Left lung (tissue), 10 donors: ENCODE measurements around the gene NPTX1. TPM values are rescaled to one million over a fixed set of nuclear protein-coding genes. Genes with fewer than 3 reads are reported as not detected.
A peak's percentile ranks its signal among the peaks of the same experiment; 100 is the strongest.

Source experiments
- ATAC-seq: fragments of 200-7000 bp; cut with Tn5 transposase; one replicate; pipeline ENCODE4 v1.9.1; 2020; ENCODE audit warnings: moderate library complexity
- DNase-seq, 4 donors: peaks; one replicate each; pipeline ENCODE4 v3.0.0-alpha.2; 2013 to 2020
- H3K27ac ChIP-seq, 2 donors: fragments of 200-600 bp; sonication (generic) in 1 of 2; one replicate each; pipeline versions ENCODE4 v1.5.0 to v1.8.0; 2020 to 2021
- H3K27me3 ChIP-seq, 2 donors: fragments of 200-600 bp; sonication (generic) in 1 of 2; one replicate each; pipeline versions ENCODE4 v1.5.0 to v1.8.0; 2020 to 2021
- H3K36me3 ChIP-seq, 2 donors: fragments of 200-600 bp; sonication (generic) in 1 of 2; one replicate each; pipeline versions ENCODE4 v1.5.0 to v1.8.0; 2020 to 2021
- H3K4me1 ChIP-seq, 2 donors: fragments of 200-600 bp; one replicate each; pipeline ENCODE4 v1.8.0; 2021
- H3K4me3 ChIP-seq, 2 donors: fragments of 200-600 bp; sonication (generic) in 1 of 2; one replicate each; pipeline versions ENCODE4 v1.5.0 to v1.8.0; 2020 to 2021; ENCODE audit warnings: mild to moderate bottlenecking in 1 of 2
- H3K9me3 ChIP-seq, 2 donors: fragments of 200-600 bp; sonication (generic) in 1 of 2; one replicate each; pipeline versions ENCODE4 v1.5.0 to v1.8.0; 2020 to 2021
- intact Hi-C, 2 donors: fragments of 100-400 bp; cut with DNase I; formaldehyde crosslinking; loops; one replicate each; pipeline versions ENCODE4 v1.11.2 to v1.14.2; 2022
- polyA plus RNA-seq, 6 donors: library from polyadenylated mRNA; unstranded; fragments of 120-200 nt; gene quantifications; one replicate each; pipeline ENCODE4 v1.2.1, GENCODE V29; 2013; ENCODE audit not compliant: insufficient read length in 6 of 6
- total RNA-seq, 2 donors: library from RNA; stranded (reverse); fragmentation: NEBNext Ultra II Directional; extraction: Animal tissue kit (Norgen Biotek cat#: 25700); gene quantifications; one replicate each; pipeline ENCODE4 v1.2.1, GENCODE V29; 2021
- TF ChIP-seq, protein P1 (sequence below), 2 donors: fragments of 200-600 bp; sonication (generic) in 1 of 2; IDR thresholded peaks; one replicate each; pipeline versions ENCODE4 v1.5.0 to v1.8.0; 2021; ENCODE audit warnings: antibody characterized with exemption in 2 of 2
- donor health status: DM: no; HTN: yes; CAD: no.
- donor health status: DM: no; HTN: no; CAD: no.

NPTX1 gene
- total and polyA plus RNA-seq, 8 donors, result 0.17 to 9.1 (median 6.3) TPM

DNA sequence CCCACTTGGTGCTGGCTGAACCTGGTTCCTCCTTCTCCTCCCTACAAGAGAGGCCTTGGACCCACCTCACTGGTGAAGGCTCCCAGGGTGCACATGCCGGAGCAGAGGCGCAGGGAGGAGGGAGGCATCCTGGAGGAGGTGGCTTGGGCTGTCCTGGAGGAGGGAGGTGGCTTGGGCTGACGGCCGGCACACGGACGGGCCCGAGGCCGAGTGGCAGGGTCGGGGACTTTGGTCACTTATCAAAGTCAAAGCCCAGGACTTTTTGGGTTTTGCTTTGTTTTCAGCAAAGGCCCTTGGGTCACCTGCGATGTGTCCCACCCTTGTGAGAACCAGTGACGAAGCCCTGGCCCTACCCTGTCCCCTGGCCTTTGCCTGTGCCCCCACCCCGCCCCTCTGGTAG is 32.9 kb downstream of the NPTX1 start:
- H3K27ac ChIP-seq, result no peak overlapping the region
- intact Hi-C loops, result no loop called here
- no peaks in the 10 kb centered on the region for H3K9me3 ChIP-seq
- H3K4me3 ChIP-seq, result no peak overlapping the region
- peak in 1 of 4 donors; percentile 54 for DNase-seq
- ATAC-seq, result no peak
- no peaks in the 10 kb centered on the region for H3K27me3 ChIP-seq
- TF ChIP-seq, protein P1, sequence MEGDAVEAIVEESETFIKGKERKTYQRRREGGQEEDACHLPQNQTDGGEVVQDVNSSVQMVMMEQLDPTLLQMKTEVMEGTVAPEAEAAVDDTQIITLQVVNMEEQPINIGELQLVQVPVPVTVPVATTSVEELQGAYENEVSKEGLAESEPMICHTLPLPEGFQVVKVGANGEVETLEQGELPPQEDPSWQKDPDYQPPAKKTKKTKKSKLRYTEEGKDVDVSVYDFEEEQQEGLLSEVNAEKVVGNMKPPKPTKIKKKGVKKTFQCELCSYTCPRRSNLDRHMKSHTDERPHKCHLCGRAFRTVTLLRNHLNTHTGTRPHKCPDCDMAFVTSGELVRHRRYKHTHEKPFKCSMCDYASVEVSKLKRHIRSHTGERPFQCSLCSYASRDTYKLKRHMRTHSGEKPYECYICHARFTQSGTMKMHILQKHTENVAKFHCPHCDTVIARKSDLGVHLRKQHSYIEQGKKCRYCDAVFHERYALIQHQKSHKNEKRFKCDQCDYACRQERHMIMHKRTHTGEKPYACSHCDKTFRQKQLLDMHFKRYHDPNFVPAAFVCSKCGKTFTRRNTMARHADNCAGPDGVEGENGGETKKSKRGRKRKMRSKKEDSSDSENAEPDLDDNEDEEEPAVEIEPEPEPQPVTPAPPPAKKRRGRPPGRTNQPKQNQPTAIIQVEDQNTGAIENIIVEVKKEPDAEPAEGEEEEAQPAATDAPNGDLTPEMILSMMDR (IDR thresholded peaks at IDR 0.05), result no peak
- no peaks in the 10 kb centered on the region for H3K4me1 ChIP-seq
- no peaks in the 10 kb centered on the region for H3K36me3 ChIP-seq

DNA sequence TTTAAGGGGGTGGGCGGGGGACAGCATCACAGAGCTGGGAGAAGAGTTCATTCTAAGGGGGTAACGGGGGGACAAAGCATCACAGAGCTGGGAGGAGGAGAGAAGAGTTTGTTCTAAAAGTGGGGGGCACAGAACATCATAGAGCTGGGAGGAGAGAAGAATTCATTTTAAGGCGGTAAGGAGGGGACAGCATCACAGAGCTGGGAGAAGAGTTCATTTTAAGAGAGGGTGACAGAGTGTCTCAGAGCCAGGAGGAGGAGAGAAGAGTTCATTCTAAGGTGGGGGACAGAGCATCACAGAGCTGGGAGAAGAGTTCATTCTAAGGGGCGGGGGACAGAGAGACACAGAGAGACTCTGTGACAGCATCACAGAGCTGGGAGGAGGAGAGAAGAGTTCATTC is 33.6 kb downstream of the NPTX1 start:
- intact Hi-C loops, result no loop called here
- H3K4me3 ChIP-seq, result no peak overlapping the region
- H3K9me3 ChIP-seq, result no peaks in the 10 kb centered on the region
- H3K4me1 ChIP-seq, result no peaks in the 10 kb centered on the region
- H3K27ac ChIP-seq, result no peak overlapping the region
- no peaks in the 10 kb centered on the region for H3K36me3 ChIP-seq
- TF ChIP-seq, protein P1 (IDR thresholded peaks at IDR 0.05), result no peak
- ATAC-seq (no peak), DNase-seq (no peak)
- H3K27me3 ChIP-seq, result no peaks in the 10 kb centered on the region

GRCh38 chr17:80442323-80442659 is 34.1 kb downstream of the NPTX1 start:
- H3K9me3 ChIP-seq, result no peaks in the 10 kb centered on the region
- no peak overlapping the region for H3K4me3 ChIP-seq
- no peaks in the 10 kb centered on the region for H3K4me1 ChIP-seq
- TF ChIP-seq, protein P1 (IDR thresholded peaks at IDR 0.05), result no peak
- no peaks in the 10 kb centered on the region for H3K36me3 ChIP-seq
- H3K27me3 ChIP-seq, result no peaks in the 10 kb centered on the region
- peak in 1 of 4 donors; percentile 47 for DNase-seq
- intact Hi-C loops, result no loop called here
- H3K27ac ChIP-seq, result no peak overlapping the region
- no peak for ATAC-seq

DNA sequence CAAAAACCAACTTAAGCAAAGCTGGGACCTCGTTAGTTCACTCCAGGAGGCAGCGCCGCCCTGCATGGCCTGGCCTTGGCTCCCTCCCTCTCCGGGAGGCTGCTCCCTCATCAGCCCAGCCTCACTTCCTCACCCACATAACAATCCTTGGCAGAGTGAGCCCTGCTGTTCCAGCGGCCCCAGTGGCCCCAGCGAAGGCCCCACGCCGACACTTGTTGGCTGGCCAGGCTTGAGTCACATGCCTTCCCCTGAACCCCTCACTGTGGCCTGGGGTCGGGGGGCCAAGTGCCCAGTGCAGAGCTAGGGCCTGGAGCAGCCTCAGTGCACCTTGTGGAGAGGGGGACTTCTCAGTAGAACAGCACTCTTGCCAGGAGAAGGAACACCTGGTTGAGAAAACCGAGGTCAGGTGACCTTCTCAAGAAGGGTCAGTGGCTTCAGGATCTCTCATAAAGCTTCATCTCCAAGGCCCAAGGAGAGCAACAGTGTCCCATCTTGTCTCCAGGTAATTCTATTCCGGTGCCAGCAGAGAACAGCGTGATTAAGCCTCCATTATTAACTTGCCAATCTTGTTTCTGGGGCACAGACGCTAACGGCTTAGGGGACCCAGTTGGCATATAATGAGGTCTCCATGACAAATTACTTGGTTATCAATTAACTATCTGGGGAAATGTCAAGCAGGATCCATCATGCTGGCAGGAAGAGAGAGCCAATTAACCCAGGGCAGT is 34.6 kb downstream of the NPTX1 start:
- no peak for DNase-seq
- intact Hi-C loops, result no loop called here
- Histone ChIP-seq H3K27me3 (no peaks in the 10 kb centered on the region), H3K36me3 (no peaks in the 10 kb centered on the region), H3K9me3 (no peaks in the 10 kb centered on the region), H3K27ac (no peak overlapping the region), H3K4me1 (no peaks in the 10 kb centered on the region), H3K4me3 (no peak overlapping the region)
- TF ChIP-seq, protein P1 (IDR thresholded peaks at IDR 0.05), result no peak
- ATAC-seq, result no peak

- DNase-seq (peak in 2 of 4 donors; percentile 51 to 67), ATAC-seq (peak; percentile 45)
- Histone ChIP-seq H3K9me3 (no peaks in the 10 kb centered on the region), H3K27ac (no peak overlapping the region), H3K4me3 (no peak overlapping the region), H3K36me3 (no peaks in the 10 kb centered on the region), H3K27me3 (no peaks in the 10 kb centered on the region), H3K4me1 (no peaks in the 10 kb centered on the region)
- TF ChIP-seq, protein P1 (IDR thresholded peaks at IDR 0.05), result no peak
- intact Hi-C loops, result no loop called here
Measured at GRCh38 chr17:80441133-80441578, 35.3 kb downstream of the NPTX1 start.
